Sigmoid colon (tissue), 4 donors: ENCODE data around the gene FAM110D.

Experiments used
- EP300 ChIP-seq, 4 donors: sonication (generic); formaldehyde crosslinking; IDR thresholded peaks; one replicate each; pipeline ENCODE4 v1.6.1; 2017; ENCODE audit warnings: antibody characterized with exemption in 4 of 4
- POLR2AphosphoS5 ChIP-seq, 4 donors: sonication (generic); formaldehyde crosslinking; IDR thresholded peaks; one replicate each; pipeline ENCODE4 v1.6.1; 2017; ENCODE audit warnings: antibody characterized with exemption in 4 of 4
- TF ChIP-seq, protein P1 (sequence below), 4 experiments: fragments of 450-650 bp in 3 of 4; fragments of 200-600 bp in 1 of 4; IDR thresholded peaks; one replicate each; pipeline ENCODE4 v1.5.1; 2016 to 2019; ENCODE audit warnings: antibody characterized with exemption in 4 of 4, mild to moderate bottlenecking in 3 of 4, moderate library complexity in 2 of 4

DNA sequence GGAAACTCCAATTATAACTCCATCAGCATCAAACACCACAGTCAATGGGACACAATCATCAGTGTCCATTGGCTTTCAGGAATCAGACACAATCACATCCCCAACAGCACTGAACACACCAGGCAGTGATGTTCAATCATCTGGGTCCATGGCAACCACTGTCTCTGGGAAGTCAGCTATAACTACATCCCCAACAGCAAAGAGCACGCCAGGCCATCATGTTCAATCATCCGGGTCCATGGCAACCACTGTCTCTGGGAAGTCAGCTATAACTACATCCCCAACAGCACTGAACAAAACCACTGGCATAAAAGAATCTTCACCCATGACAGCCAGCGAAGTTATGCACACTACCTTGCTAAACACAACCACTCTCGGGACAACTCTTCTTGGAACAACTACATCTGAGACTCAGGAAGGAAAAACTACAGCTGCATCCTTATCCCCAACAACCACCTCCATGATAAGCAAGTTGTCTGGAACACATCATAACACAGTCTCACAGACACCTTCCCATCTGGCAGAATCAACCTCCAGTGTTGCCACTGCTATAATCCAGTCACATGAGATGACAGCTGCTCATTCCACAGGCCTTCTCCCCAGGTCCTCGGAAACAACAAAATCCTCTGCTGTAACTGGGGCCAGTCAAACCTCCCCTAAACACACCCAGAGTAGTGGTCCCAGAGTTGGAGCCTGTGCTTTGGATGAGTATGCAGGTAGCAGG is 51.4 kb downstream of the FAM110D start:
- TF ChIP-seq EP300 (IDR thresholded peaks at IDR 0.05), result no peak
- no peak for TF ChIP-seq POLR2AphosphoS5 (IDR thresholded peaks at IDR 0.05)
- TF ChIP-seq, protein P1, sequence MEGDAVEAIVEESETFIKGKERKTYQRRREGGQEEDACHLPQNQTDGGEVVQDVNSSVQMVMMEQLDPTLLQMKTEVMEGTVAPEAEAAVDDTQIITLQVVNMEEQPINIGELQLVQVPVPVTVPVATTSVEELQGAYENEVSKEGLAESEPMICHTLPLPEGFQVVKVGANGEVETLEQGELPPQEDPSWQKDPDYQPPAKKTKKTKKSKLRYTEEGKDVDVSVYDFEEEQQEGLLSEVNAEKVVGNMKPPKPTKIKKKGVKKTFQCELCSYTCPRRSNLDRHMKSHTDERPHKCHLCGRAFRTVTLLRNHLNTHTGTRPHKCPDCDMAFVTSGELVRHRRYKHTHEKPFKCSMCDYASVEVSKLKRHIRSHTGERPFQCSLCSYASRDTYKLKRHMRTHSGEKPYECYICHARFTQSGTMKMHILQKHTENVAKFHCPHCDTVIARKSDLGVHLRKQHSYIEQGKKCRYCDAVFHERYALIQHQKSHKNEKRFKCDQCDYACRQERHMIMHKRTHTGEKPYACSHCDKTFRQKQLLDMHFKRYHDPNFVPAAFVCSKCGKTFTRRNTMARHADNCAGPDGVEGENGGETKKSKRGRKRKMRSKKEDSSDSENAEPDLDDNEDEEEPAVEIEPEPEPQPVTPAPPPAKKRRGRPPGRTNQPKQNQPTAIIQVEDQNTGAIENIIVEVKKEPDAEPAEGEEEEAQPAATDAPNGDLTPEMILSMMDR (IDR thresholded peaks at IDR 0.05), result no peak
